Fibroblast of pulmonary artery (primary cell): ENCODE results near the gene KLHDC8A.

Experiments
- DNase-seq: peaks from one replicate; pipeline ENCODE4 v3.0.0-alpha.2; 2010; ENCODE audit warnings: low read depth
- H3K4me3 ChIP-seq: replicated peaks from 2 replicates; pipeline ENCODE4 v1.5.1; 2011; ENCODE audit warnings: low read depth, mild to moderate bottlenecking, control low read depth, low read length, moderate library complexity
- TF ChIP-seq, protein P1 (sequence below): IDR thresholded peaks from 2 replicates; pipeline ENCODE4 v1.5.1; 2011; ENCODE audit warnings: mild to moderate bottlenecking, control low read depth, low read length, inconsistent platforms; ENCODE audit errors: missing control alignments

Gene KLHDC8A

DNA sequence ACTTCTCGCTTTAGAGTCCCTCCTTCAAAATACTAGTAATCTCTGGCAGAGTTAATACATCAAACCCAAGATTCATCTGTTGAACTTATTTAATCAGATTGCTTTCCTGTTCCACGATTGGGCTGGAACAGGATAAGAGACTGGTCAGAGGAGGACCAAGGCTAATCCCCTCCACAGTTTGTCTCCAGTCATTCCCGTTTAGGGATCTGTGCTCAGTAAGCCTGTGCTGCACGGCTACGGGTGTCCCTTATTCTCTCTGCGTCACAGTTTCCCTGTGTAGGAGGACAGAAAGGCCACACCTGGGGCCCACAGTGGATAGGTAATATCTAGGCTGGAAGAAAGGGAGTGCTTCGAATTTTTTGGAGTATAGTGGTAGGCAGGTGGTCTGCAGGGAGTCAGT, 18.7 kb downstream of the KLHDC8A start:
- TF ChIP-seq, protein P1, sequence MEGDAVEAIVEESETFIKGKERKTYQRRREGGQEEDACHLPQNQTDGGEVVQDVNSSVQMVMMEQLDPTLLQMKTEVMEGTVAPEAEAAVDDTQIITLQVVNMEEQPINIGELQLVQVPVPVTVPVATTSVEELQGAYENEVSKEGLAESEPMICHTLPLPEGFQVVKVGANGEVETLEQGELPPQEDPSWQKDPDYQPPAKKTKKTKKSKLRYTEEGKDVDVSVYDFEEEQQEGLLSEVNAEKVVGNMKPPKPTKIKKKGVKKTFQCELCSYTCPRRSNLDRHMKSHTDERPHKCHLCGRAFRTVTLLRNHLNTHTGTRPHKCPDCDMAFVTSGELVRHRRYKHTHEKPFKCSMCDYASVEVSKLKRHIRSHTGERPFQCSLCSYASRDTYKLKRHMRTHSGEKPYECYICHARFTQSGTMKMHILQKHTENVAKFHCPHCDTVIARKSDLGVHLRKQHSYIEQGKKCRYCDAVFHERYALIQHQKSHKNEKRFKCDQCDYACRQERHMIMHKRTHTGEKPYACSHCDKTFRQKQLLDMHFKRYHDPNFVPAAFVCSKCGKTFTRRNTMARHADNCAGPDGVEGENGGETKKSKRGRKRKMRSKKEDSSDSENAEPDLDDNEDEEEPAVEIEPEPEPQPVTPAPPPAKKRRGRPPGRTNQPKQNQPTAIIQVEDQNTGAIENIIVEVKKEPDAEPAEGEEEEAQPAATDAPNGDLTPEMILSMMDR, result no peak
- DNase-seq, result no peak
- no peak overlapping the region for H3K4me3 ChIP-seq

DNA sequence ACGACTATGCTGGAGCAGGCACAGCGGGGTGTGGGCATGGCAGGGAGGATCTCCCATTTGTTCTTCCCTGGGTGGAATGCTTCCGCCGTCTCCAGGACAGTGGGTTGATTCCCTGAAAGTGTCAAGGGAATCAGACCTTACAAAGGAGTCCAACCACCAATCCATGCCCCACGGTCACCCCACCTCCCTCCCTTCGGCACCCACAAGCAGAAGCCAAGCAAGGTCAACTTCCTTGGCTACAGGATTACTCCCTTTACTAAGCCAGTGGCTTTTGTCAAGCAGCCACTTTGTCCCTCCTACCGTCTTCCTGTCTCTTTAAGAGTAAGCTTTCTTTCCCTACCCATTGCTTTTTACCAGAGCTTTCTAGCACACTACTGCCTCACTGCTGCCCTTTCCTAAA, 19.2 kb downstream of the KLHDC8A start:
- TF ChIP-seq, protein P1, result no peak
- no peak overlapping the region for H3K4me3 ChIP-seq
- no peak for DNase-seq

DNA sequence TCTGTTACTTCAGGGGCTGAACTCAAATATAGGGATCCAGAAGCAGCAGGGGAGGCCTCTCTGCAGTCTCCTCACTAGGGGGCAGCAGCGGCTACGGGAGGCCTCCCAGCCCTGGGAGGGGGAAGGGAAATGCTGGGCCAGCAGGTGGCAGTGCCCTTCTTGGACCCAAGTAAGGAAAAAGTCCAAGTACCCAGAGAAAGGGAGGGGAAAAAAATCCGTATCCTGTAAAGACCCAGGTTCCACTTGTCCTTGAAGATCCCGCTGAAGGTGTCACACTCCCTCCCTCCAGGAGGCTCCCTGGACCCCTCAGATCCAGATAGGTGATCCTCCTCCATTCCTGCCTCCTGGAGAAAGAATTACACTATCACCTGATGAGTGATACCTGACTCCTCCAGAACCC, 21.0 kb downstream of the KLHDC8A start:
- H3K4me3 ChIP-seq, result no peak overlapping the region
- DNase-seq, result peak; percentile 78
- TF ChIP-seq, protein P1, result peak; percentile 99

DNA sequence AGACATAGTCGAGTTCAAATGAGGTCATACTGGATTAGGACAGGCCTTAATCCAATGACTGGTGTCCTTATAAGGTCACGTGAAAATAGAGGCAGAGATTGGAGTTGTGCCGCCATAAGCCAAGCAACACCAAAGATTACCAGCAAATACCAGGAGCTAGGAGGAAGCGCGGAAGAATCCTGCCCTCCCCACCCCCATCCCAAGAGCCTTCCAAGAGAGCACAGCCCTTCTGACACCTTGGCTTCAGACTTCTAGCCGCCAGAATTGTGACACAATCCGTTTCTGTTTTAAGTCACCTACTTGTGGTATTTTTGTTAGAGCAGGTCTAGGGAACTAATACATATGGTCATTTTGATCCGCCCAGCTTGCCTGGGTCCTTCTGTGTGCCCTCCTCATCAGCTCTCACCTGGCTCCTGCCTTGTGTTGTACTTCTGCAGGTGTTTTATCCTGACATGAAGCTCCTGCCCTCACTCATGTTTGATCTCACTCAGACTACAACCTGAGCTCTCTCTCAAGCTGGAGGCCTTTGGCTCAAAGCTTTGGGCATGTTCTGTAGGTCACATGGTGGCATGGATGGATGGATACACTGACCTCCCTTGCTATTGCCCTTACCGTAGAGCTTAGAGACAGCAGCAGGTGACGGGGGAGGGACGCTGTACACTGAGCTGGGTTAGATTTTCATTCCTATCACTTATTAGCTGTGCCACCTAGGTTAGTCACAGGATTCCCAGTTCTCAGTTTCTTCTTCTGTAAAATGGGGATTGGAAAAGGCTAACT, 24.5 kb downstream of the KLHDC8A start:
- TF ChIP-seq, protein P1, result no peak
- DNase-seq, result no peak

DNA sequence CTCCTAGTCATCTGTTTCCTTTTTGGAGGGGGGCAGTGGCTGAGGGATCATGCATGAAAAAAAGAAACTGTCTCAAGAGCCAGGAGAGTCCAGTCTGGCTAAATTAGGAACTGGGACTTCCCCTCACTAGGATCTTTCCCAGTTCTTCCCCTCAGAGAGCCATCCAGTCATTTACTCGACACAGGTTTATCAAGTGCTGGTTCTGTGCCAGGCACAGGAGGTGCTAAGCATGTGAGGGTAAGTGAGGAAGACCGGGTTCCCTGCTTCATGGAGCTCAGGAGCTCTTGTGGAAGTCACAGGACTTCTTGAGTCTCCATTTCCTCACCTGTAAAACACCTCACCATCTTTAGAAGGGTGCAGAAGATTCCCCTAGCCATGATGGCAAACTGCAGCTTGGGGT, 26.6 kb downstream of the KLHDC8A start:
- DNase-seq, result no peak
- TF ChIP-seq, protein P1, result no peak

More for the DNA sequence above, 24.5 kb downstream of the KLHDC8A start:
- H3K4me3 ChIP-seq, result no peak overlapping the region

DNA sequence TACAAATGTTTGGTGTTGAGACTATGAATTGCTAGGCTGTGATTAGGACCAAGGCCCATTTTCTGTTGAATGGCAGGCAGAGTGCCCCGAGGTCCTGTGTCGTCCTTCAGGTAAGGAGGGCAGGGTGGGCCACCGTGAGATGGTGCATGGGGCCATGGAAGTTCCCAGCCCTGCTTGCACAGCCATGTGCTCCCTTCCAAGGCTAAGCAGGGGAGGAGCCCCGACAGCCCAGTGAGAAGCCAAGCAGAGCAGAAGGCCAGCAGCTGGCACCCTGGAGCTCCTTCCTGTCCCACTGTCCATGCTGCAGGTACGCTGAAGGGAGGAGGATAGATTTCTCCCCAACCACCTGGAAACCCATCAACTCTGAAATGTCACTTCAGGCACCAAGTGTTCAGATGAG, 27.0 kb downstream of the KLHDC8A start:
- TF ChIP-seq, protein P1, result no peak
- H3K4me3 ChIP-seq, result no peak overlapping the region
- DNase-seq, result no peak

More for the DNA sequence above, 26.6 kb downstream of the KLHDC8A start:
- no peak overlapping the region for H3K4me3 ChIP-seq

DNA sequence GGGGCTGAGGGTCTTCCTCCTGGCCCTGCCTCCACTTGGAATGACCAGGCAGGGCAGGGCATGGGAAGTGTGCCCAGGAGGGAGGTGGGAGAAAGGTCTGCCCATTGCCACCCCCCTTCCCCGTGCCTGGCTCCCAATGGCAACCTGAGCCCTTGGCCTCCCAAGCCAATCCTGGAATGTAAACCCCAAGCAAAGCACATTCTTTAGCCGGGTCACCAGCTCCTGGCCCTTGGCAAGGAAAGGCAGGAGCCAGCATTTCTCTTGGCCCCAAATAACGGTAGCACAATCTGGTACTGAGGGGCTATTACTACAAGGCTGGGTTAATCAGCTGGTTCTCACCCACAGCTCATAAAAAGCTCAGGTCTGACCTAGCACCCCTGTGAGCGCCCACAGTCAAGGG, 28.2 kb downstream of the KLHDC8A start:
- DNase-seq, result no peak
- H3K4me3 ChIP-seq, result no peak overlapping the region
- TF ChIP-seq, protein P1, result no peak
